Activated naive CD4-positive, alpha-beta T cell treated with anti-CD3 and anti-CD28 coated beads, Interleukin-2, amount 10 ng/mL, durations not matched to agents 7 days and 5 days (primary cell): ENCODE data around the gene IL15RA.

ENCODE experiments used
- CTCF ChIA-PET: fragments of 350-600 bp; sonication (Branson Sonifier 250); formaldehyde crosslinking; loops from one replicate; lab custom pipeline; 2021; ENCODE audit warnings: antibody characterized with exemption; lab: Charles Lee
- DNase-seq: peaks from one replicate; pipeline ENCODE4 v3.0.0-alpha.2; 2020
- H3K27ac Mint-ChIP-seq: one replicate; pipeline ENCODE4 v1.8.0; 2021; ENCODE audit warnings: mild to moderate bottlenecking, moderate library complexity, mixed read lengths
- H3K27me3 Mint-ChIP-seq: one replicate; pipeline ENCODE4 v1.8.0; 2021; ENCODE audit warnings: mild to moderate bottlenecking, mixed read lengths
- H3K36me3 Mint-ChIP-seq: one replicate; pipeline ENCODE4 v1.8.0; 2021; ENCODE audit warnings: mixed read lengths
- H3K4me1 Mint-ChIP-seq: one replicate; pipeline ENCODE4 v1.8.0; 2021; ENCODE audit warnings: mixed read lengths
- H3K4me3 Mint-ChIP-seq: one replicate; pipeline ENCODE4 v1.8.0; 2021; ENCODE audit warnings: mild to moderate bottlenecking, moderate library complexity, mixed read lengths
- H3K9me3 Mint-ChIP-seq: one replicate; pipeline ENCODE4 v1.8.0; 2021; ENCODE audit warnings: mixed read lengths

Gene IL15RA

GRCh38 chr10:5904227-5904626 is 73.1 kb downstream of the IL15RA start:
- Mint-ChIP-seq H3K4me1 (peaks cover 30% of the 10 kb centered on the region), H3K9me3 (no peaks in the 10 kb centered on the region), H3K4me3 (no peak overlapping the region), H3K27ac (peak overlapping the region; percentile 68), H3K36me3 (peaks cover 40% of the 10 kb centered on the region), H3K27me3 (no peaks in the 10 kb centered on the region)
- DNase-seq, result no peak
- CTCF ChIA-PET, result interaction anchor here (1.2 kb wide), 1 partner anchor 16 kb away, joined by 3 read pairs; no protein-coding TSS in a partner anchor

- Mint-ChIP-seq H3K27ac (peak overlapping the region; percentile 7), H3K36me3 (peaks cover 41% of the 10 kb centered on the region), H3K9me3 (no peaks in the 10 kb centered on the region), H3K27me3 (no peaks in the 10 kb centered on the region), H3K4me1 (peaks cover 30% of the 10 kb centered on the region), H3K4me3 (no peak overlapping the region)
- DNase-seq, result no peak
- CTCF ChIA-PET, result interaction anchor here (0.6 to 1.3 kb wide), 4 partner anchors 12 to 183 kb away, joined by 3 read pairs; no protein-coding TSS in a partner anchor
These were observed 73.8 kb downstream of the IL15RA start for GRCh38 chr10:5903563-5903962.

GRCh38 chr10:5902511-5903274 is 74.7 kb downstream of the IL15RA start:
- Mint-ChIP-seq H3K4me1 (peaks cover 29% of the 10 kb centered on the region), H3K27ac (no peak overlapping the region), H3K36me3 (peaks cover 47% of the 10 kb centered on the region), H3K27me3 (no peaks in the 10 kb centered on the region), H3K4me3 (no peak overlapping the region), H3K9me3 (peaks cover 5% of the 10 kb centered on the region)
- no peak for DNase-seq
- CTCF ChIA-PET, result interaction anchor here (1.1 to 1.3 kb wide), 3 partner anchors 15 to 184 kb away, joined by 3 read pairs; no protein-coding TSS in a partner anchor
